Psoas muscle (tissue), 8 donors: ENCODE data around the gene MIA3. TPM values are rescaled to one million over a fixed set of nuclear protein-coding genes. Genes with fewer than 3 reads are reported as not detected.

Experiments used
- ATAC-seq, 4 donors: fragments of 200-7000 bp; cut with Tn5 transposase; one replicate each; pipeline ENCODE4 v1.9.1; 2020; ENCODE audit warnings: moderate library complexity in 3 of 4, mild to moderate bottlenecking in 2 of 4
- DNase-seq, 2 donors: peaks; one replicate each; pipeline ENCODE4 v3.0.0-alpha.2; 2020
- H3K27ac ChIP-seq: fragments of 200-600 bp; one replicate; pipeline ENCODE4 v1.8.0; 2022
- H3K27me3 ChIP-seq, 3 donors: fragments of 200-600 bp in 1 of 3; one replicate each; pipeline versions ENCODE4 v1.6.1 to v1.8.0; 2013 to 2022; ENCODE audit warnings: low read length in 2 of 3, mild to moderate bottlenecking in 2 of 3, moderate library complexity in 1 of 3; ENCODE audit not compliant: insufficient read depth in 3 of 3
- H3K36me3 ChIP-seq, 2 donors: fragments of 200-600 bp in 1 of 2; one replicate each; pipeline versions ENCODE4 v1.6.1 to v1.8.0; 2013 to 2022; ENCODE audit warnings: low read depth in 1 of 2, mild to moderate bottlenecking in 1 of 2, moderate library complexity in 1 of 2; ENCODE audit not compliant: insufficient read depth in 1 of 2
- H3K4me1 ChIP-seq: fragments of 200-600 bp; one replicate; pipeline ENCODE4 v1.8.0; 2022
- H3K4me3 ChIP-seq: fragments of 200-600 bp; one replicate; pipeline ENCODE4 v1.8.0; 2022; ENCODE audit warnings: mild to moderate bottlenecking
- H3K9me3 ChIP-seq: fragments of 200-600 bp; one replicate; pipeline ENCODE4 v1.8.0; 2022
- CTCF ChIP-seq: fragments of 200-600 bp; IDR thresholded peaks from one replicate; pipeline ENCODE4 v1.8.0; 2022; ENCODE audit warnings: antibody characterized with exemption
- WGBS, 3 donors: extraction: QIAGEN DNeasy Blood & Tissue Kit; methylation state at CpG; one replicate each; pipeline versions ENCODE4 v1.1.6 to v1.1.7; 2013; 5-methylcytosine and 5-hydroxymethylcytosine counted together
- intact Hi-C, 2 donors: fragments of 100-400 bp; cut with DNase I; formaldehyde crosslinking; loops; one replicate each; pipeline versions ENCODE4 v1.11.0 to v1.14.2; 2022
- polyA plus RNA-seq, 3 donors: library from polyadenylated mRNA; stranded (reverse); fragments of 200-250 nt; gene quantifications; one replicate each; pipeline ENCODE4 v1.2.3, GENCODE V29; 2013
- total RNA-seq, 4 donors: library from RNA; stranded (reverse); fragmentation: NEBNext Ultra II Directional in 2 of 4; extraction: Animal tissue kit (Norgen Biotek cat#: 25700) in 2 of 4; gene quantifications; one replicate each; pipeline versions ENCODE4 v1.2.1 to v1.2.4, GENCODE V29; 2021 to 2023
- donor health status: healthy with polysubstance abuse.
- donor health status: DM: no; HTN: no; CAD: no; lungs with moderate emphysema.
- donor health status: Bipolar disorder and iron deficiency.
- donor health status: healthy.
- donor health status: DM: yes; HTN: yes; CAD: no.
- donor health status: DM: no; HTN: no; CAD: no.
- donor health status: DM: no; HTN: no; CAD: no.
- donor health status: DM: yes; HTN: yes; CAD: no.

MIA3 gene
- total and polyA plus RNA-seq, 7 donors = 23.3 to 62.4 (median 45.1) TPM

GRCh38 chr1:222583079-222583478, 34.8 kb upstream of the MIA3 start:
- Histone ChIP-seq H3K27ac (no peak overlapping the region), H3K4me1 (no peaks in the 10 kb centered on the region), H3K27me3 (no peaks in the 10 kb centered on the region), H3K36me3 (peaks cover 0 to 52% of the 10 kb centered on the region in 2 donors), H3K9me3 (no peaks in the 10 kb centered on the region), H3K4me3 (no peak overlapping the region)
- ATAC-seq (no peak), DNase-seq (no peak)
- intact Hi-C loops = no loop called here
- WGBS, 3 donors = 79 to 87% (median 82%) methylated on average over 5 of the region's 5 CpGs
- TF ChIP-seq CTCF = no peak

DNA sequence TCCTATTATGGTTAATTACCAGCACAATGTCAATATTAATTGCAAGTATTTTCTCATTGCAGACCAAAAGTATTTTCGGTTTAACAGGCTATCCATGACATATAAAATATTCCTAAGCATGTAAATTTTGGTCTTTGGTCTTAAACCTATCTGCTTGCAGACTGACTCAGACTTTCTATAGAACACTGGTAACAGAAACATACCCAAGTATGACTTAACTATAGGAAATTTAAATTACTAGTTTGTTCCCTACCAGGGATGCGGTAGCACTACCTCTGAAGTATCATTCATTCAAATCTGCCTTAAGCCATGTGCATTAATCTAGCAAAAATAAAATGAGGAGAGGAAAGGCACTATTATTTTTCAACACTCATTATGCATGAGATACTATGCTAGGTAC, 31.1 kb upstream of the MIA3 start:
- Histone ChIP-seq H3K27me3 (no peaks in the 10 kb centered on the region), H3K36me3 (peaks cover 0 to 43% of the 10 kb centered on the region in 2 donors), H3K4me1 (peaks cover 18% of the 10 kb centered on the region), H3K27ac (no peak overlapping the region), H3K4me3 (no peak overlapping the region), H3K9me3 (no peaks in the 10 kb centered on the region)
- ATAC-seq = no peak
- no peak for DNase-seq
- intact Hi-C loops = no loop called here
- WGBS, 3 donors = 95 to 99% (median 97%) methylated on average over 2 of the region's 2 CpGs
- no peak for TF ChIP-seq CTCF

DNA sequence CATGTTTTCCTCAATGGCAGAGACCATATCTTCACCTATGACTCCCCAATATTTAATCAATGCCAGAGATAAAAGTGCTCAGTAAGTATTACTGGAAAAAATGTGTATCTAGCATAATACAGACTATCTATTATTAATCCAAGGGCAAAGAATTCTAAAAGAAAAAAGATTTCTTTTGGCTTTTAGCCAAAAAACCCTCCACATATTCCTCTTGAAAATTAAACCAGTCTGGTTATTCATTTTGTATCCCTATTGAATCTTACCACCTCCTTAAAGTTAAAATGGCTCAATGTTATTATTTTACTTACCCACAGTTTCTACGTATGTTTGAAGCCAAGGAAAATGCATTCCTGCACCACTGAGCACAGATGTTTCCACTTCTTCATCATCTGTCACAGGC, 29.8 kb upstream of the MIA3 start:
- DNase-seq = no peak
- intact Hi-C loops = no loop called here
- Histone ChIP-seq H3K27ac (no peak overlapping the region), H3K4me1 (peaks cover 18% of the 10 kb centered on the region), H3K4me3 (peak overlapping the region; percentile 90), H3K27me3 (no peaks in the 10 kb centered on the region), H3K9me3 (no peaks in the 10 kb centered on the region), H3K36me3 (peaks cover 0 to 31% of the 10 kb centered on the region in 2 donors)
- 77 to 84% (median 83%) methylated on average over 1 of the region's 1 CpG for WGBS, 3 donors
- no peak for ATAC-seq
- no peak for TF ChIP-seq CTCF

DNA sequence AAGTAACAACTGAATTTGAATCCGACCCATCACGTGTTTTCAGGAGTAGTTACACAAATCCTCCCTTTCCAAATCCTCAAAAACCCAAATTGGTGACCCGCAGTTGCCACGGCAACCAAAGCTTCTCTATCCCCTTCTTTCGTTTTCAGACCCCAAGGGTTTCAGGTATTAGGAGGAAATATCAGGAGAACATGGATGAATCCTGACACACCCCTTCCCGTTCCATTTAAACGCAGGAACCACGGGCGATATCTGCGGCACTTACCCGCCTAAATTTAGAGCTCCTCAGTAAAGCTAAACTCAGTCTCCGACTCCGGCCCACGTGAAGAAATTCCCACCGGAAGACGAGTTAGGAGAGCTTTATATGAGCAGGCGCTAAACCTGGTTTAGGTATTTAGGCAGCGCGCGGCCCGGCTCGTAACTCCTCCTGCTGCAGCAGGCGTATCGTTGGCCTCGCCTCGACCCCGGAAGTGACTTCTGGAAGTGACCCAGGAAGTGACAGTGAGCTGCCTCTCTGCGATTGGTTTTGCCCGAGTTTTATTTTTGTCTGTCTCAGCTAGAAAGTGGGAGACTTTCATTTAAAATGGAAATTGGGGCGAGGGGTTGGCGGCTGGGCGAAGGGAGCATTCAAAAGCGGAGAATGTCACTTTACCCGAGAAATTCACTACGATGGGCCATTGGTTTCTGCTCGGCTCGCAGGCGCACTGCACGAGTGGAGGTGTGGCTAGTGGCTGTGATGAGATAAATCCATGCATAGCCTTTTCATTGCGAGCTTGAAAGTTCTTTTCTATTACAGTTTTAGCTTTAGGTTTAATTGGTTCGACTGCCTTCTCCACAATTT, 28.2 kb upstream of the MIA3 start, which contains the start of gene TAF1A:
Gene TAF1A, minus strand, starts transcription at position 472 of the 841 bp plus-strand sequence.
- peaks cover 0 to 22% of the 10 kb centered on the region in 2 donors for H3K36me3 ChIP-seq
- WGBS, 3 donors = 0% methylated on average over 41 of the region's 41 CpGs
- no peaks in the 10 kb centered on the region for H3K27me3 ChIP-seq
- no peak for TF ChIP-seq CTCF
- DNase-seq (peak; percentile 87 to 92), ATAC-seq (peak; percentile 96 to 100 (median 98))
- no peaks in the 10 kb centered on the region for H3K9me3 ChIP-seq
- peak within 1 kb of the TSS; percentile 89 for H3K27ac ChIP-seq
- intact Hi-C loops = no loop called here
- H3K4me3 ChIP-seq = peak within 1 kb of the TSS; percentile 90
- peaks cover 18% of the 10 kb centered on the region for H3K4me1 ChIP-seq
